HepG2 (cell line): ENCODE data around the gene NAA25. TPM values are rescaled to one million over a fixed set of nuclear protein-coding genes. Genes with fewer than 3 reads are reported as not detected.

Experiments used
- ATAC-seq: fragments of 200-7000 bp; cut with Tn5 transposase; 3 replicates; pipeline ENCODE4 v1.9.1; 2020; ENCODE audit warnings: mild to moderate bottlenecking, moderate library complexity
- BruUV-seq: library from RNA; stranded (reverse); fragments of 400-500 nt; replicated peaks from 2 replicates; lab custom pipeline; 2021; lab: Mats Ljungman, UMichigan
- CTCF ChIA-PET: fragments of 300-600 bp; formaldehyde crosslinking; extraction: SDS; loops from one replicate; lab custom pipeline; 2021; ENCODE audit warnings: low total read pairs, inconsistent platforms, low intra/inter-chr PET ratio; lab: Yijun Ruan, JAX
- POLR2A ChIA-PET: fragments of 350-600 bp; sonication (Branson Sonifier 250); formaldehyde crosslinking; loops from one replicate; lab custom pipeline; 2020; ENCODE audit warnings: antibody characterized with exemption, inconsistent platforms; lab: Yijun Ruan, JAX
- DNase-seq: peaks from one replicate; pipeline ENCODE4 v3.0.0-alpha.2; 2015; ENCODE audit warnings: low spot score
- FAIRE-seq: peaks from 3 replicates; lab custom pipeline; 2011; peaks lifted over from hg19 to GRCh38; lab: Jason Lieb, UNC
- H2AFZ ChIP-seq: one replicate; pipeline ENCODE4 v1.6.1; 2011; ENCODE audit warnings: low read length, inconsistent platforms
- H3K27ac ChIP-seq: fragments of 300-600 bp; 3 replicates; pipeline ENCODE4 v1.8.0; 2011; ENCODE audit warnings: mixed run types, mild to moderate bottlenecking, mixed read lengths, low read length, inconsistent platforms; ENCODE audit not compliant: insufficient read depth; ENCODE audit errors: extremely low read length
- H3K27me3 ChIP-seq, 2 experiments: fragments of 200-600 bp in 1 of 2; 2 replicates in 1 of 2; 3 replicates in 1 of 2; pipeline versions ENCODE4 v1.6.0 to v1.8.0; 2011; ENCODE audit warnings: low read length in 2 of 2, mild to moderate bottlenecking in 2 of 2, moderate library complexity in 2 of 2, inconsistent platforms in 1 of 2; ENCODE audit not compliant: insufficient read depth in 2 of 2, control insufficient read depth in 1 of 2
- H3K36me3 ChIP-seq, 2 experiments: fragments of 200-600 bp in 1 of 2; replicated peaks in 1 of 2; 2 replicates in 1 of 2; 3 replicates in 1 of 2; pipeline versions ENCODE4 v1.5.1 to v1.8.0; 2011; ENCODE audit warnings: low read length in 2 of 2, inconsistent platforms in 1 of 2; ENCODE audit not compliant: insufficient read depth in 2 of 2, control insufficient read depth in 1 of 2
- H3K4me1 ChIP-seq: 2 replicates; pipeline ENCODE4 v1.5.1; 2012; ENCODE audit warnings: low read length, inconsistent platforms; ENCODE audit not compliant: insufficient read depth
- H3K4me2 ChIP-seq: 2 replicates; pipeline ENCODE4 v1.6.0; 2011; ENCODE audit warnings: low read depth, low read length, inconsistent platforms
- H3K4me3 ChIP-seq, 3 experiments: fragments of 200-600 bp in 1 of 3; sonication (generic), shearing (Covaris generic) in 1 of 3; replicated peaks in 1 of 3; 2 replicates each; pipeline ENCODE4 v1.5.1; 2011 to 2016; ENCODE audit warnings: low read length in 3 of 3, inconsistent platforms in 2 of 3, low read depth in 2 of 3, mild to moderate bottlenecking in 2 of 3, control low read depth in 1 of 3, mixed read lengths in 1 of 3; ENCODE audit not compliant: insufficient read depth in 1 of 3
- H3K79me2 ChIP-seq: one replicate; pipeline ENCODE4 v1.6.1; 2011; ENCODE audit warnings: low read length, inconsistent platforms; ENCODE audit not compliant: insufficient read depth
- H3K9ac ChIP-seq: 2 replicates; pipeline ENCODE4 v1.6.0; 2011; ENCODE audit warnings: mild to moderate bottlenecking, low read depth, low read length, inconsistent platforms; ENCODE audit not compliant: insufficient read depth
- H3K9me3 ChIP-seq: 2 replicates; pipeline ENCODE4 v1.5.1; 2012; ENCODE audit warnings: mild to moderate bottlenecking, low read length
- H4K20me1 ChIP-seq: 2 replicates; pipeline ENCODE4 v1.6.0; 2011; ENCODE audit warnings: inconsistent platforms, mild to moderate bottlenecking, low read length, moderate library complexity; ENCODE audit not compliant: insufficient read depth
- ATF3 ChIP-seq: sonication (generic); formaldehyde crosslinking; IDR thresholded peaks from 2 replicates; pipeline ENCODE4 v1.4.0; 2020; ENCODE audit warnings: missing genetic modification reagents
- BATF2 ChIP-seq: sonication (generic); formaldehyde crosslinking; IDR thresholded peaks from 2 replicates; pipeline ENCODE4 v1.8.0; 2022; ENCODE audit warnings: mild to moderate bottlenecking, missing genetic modification reagents, moderate library complexity
- FOXO4 ChIP-seq: sonication (generic); formaldehyde crosslinking; conservative IDR thresholded peaks from 2 replicates; pipeline ENCODE4 v1.8.1; 2023; ENCODE audit warnings: missing genetic modification reagents
- FOXP1 ChIP-seq, 2 experiments: fragments of 450-650 bp in 1 of 2; IDR thresholded peaks; 2 replicates each; pipeline ENCODE4 v1.6.1; 2017 to 2018; ENCODE audit warnings: antibody characterized with exemption in 1 of 2
- HNRNPLL ChIP-seq: fragments of 200-400 bp; formaldehyde crosslinking; IDR thresholded peaks from 2 replicates; pipeline ENCODE4 v1.6.1; 2017; ENCODE audit warnings: mild to moderate bottlenecking, low read depth, low read length; ENCODE audit not compliant: poor library complexity, severe bottlenecking
- JARID2 ChIP-seq: sonication (generic); formaldehyde crosslinking; IDR thresholded peaks from 2 replicates; pipeline ENCODE4 v1.8.1; 2023; ENCODE audit warnings: missing genetic modification reagents, inconsistent platforms; ENCODE audit not compliant: insufficient replicate concordance
- NFIC ChIP-seq: IDR thresholded peaks from 2 replicates; pipeline ENCODE4 v1.6.1; 2012; ENCODE audit warnings: mild to moderate bottlenecking, low read length, inconsistent platforms
- POLR2AphosphoS5 ChIP-seq: IDR thresholded peaks from 2 replicates; pipeline ENCODE4 v1.6.1; 2012; ENCODE audit warnings: low read depth, low read length
- PPARG ChIP-seq: conservative IDR thresholded peaks from 2 replicates; pipeline ENCODE4 v1.6.1; 2016; ENCODE audit warnings: missing biosample characterization, missing genetic modification reagents
- ZBTB37 ChIP-seq: sonication (generic); formaldehyde crosslinking; IDR thresholded peaks from 2 replicates; pipeline ENCODE4 v1.4.0; 2020; ENCODE audit warnings: mild to moderate bottlenecking, missing genetic modification reagents
- ZNF431 ChIP-seq: sonication (generic); formaldehyde crosslinking; IDR thresholded peaks from 2 replicates; pipeline ENCODE4 v1.9.0; 2022; ENCODE audit warnings: missing genetic modification reagents, low read depth, mild to moderate bottlenecking, borderline replicate concordance
- ZNF441 ChIP-seq: sonication (generic); formaldehyde crosslinking; IDR thresholded peaks from 2 replicates; pipeline ENCODE4 v1.7.0; 2021; ENCODE audit warnings: missing genetic modification reagents, borderline replicate concordance
- ZNF572 ChIP-seq: sonication (generic); formaldehyde crosslinking; IDR thresholded peaks from 2 replicates; pipeline ENCODE4 v1.5.1; 2020; ENCODE audit warnings: mild to moderate bottlenecking, missing genetic modification reagents
- ZSCAN22 ChIP-seq: sonication (generic); formaldehyde crosslinking; IDR thresholded peaks from 2 replicates; pipeline ENCODE4 v1.4.0; 2020; ENCODE audit warnings: mild to moderate bottlenecking, missing genetic modification reagents
- WGBS: methylation state at CpG from one replicate; pipeline ENCODE4 v1.1.6; 2017; ENCODE audit warnings: low lambda C conversion rate; 5-methylcytosine and 5-hydroxymethylcytosine counted together
- in situ Hi-C: cut with HindIII; loops from 2 replicates; pipeline ENCODE4 v1.10.0; 2017; ENCODE audit warnings: low pct_unique_long_range_greater_than_20kb; ENCODE audit not compliant: extremely low pct_ligation_motif_present
- intact Hi-C: fragments of 100-400 bp; cut with micrococcal nuclease; formaldehyde crosslinking; loops from one replicate; pipeline ENCODE4 v1.10.0; 2022; ENCODE audit not compliant: unreplicated experiment
- polyA plus RNA-seq, 8 experiments: library from polyadenylated mRNA; depleted of rRNA in 3 of 8; stranded (reverse) in 7 of 8; unstranded in 1 of 8; fragments of >200 nt; fragmentation: Illumina TruSeq in 4 of 8; extraction: Trizol in 4 of 8; gene quantifications; 2 replicates each; pipeline versions ENCODE4 v1.2.1 to v1.2.3, GENCODE V29; 2011 to 2016; ENCODE audit warnings: low read depth in 4 of 8, missing spikeins in 1 of 8, mixed read lengths in 1 of 8; ENCODE audit not compliant: insufficient read depth in 1 of 8
- total RNA-seq, 5 experiments: library from RNA; depleted of rRNA; stranded (reverse); fragments of >200 nt; fragmentation: Illumina TruSeq; extraction: Trizol; gene quantifications; 2 replicates each; pipeline ENCODE4 v1.2.3, GENCODE V29; 2016; ENCODE audit warnings: low read depth in 1 of 5
- TF ChIP-seq, protein P1 (sequence below): sonication (generic); formaldehyde crosslinking; conservative IDR thresholded peaks from 2 replicates; pipeline ENCODE4 v1.8.0; 2022; ENCODE audit warnings: missing genetic modification reagents
- TF ChIP-seq, protein P2 (sequence below): IDR thresholded peaks from 2 replicates; pipeline ENCODE4 v1.6.1; 2016; ENCODE audit warnings: mild to moderate bottlenecking

NAA25 gene
- total and polyA plus RNA-seq, 2 of the 13 experiments (the other 11 are each of a cell fraction or from before 2014, with no cell fraction given): 11.4 to 32.0 TPM

- peak; percentile 83 for DNase-seq
- H3K27ac ChIP-seq: peak overlapping the region; percentile 68
- 3% methylated on average over 5 of the region's 7 CpGs for WGBS
- no peaks in the 10 kb centered on the region for H3K79me2 ChIP-seq
- no peaks in the 10 kb centered on the region for H4K20me1 ChIP-seq
- FAIRE-seq: peak; percentile 95
- in situ Hi-C loops (loop anchor here (10.0 kb wide), 1 partner anchor 298 kb away; the partner anchor contains the start of gene PTPN11), intact Hi-C loops (no loop called here)
- peak; percentile 97 for ATAC-seq
- H3K27me3 ChIP-seq: no peaks in the 10 kb centered on the region; a peak in 1 of 5 replicates
- POLR2A ChIA-PET: interaction anchor here (0.6 to 3.5 kb wide), 6 partner anchors 9 to 171 kb away, joined by 3 to 51 read pairs (median 4); partner anchors contain the start of genes ERP29, TMEM116 and TRAFD1
- peak overlapping the region; percentile 51 to 62 (median 59) for H3K4me3 ChIP-seq
- BruUV-seq: no TSS peak
- H3K4me2 ChIP-seq: peak overlapping the region; percentile 89
- no peaks in the 10 kb centered on the region for H3K36me3 ChIP-seq
- H2AFZ ChIP-seq: peak overlapping the region; percentile 59
- no peaks in the 10 kb centered on the region for H3K9me3 ChIP-seq
- H3K4me1 ChIP-seq: peaks cover 48% of the 10 kb centered on the region
- CTCF ChIA-PET: no interaction called here
- H3K9ac ChIP-seq: peak overlapping the region; percentile 66
- no peak for TF ChIP-seq ATF3 (CRISPR knock-in tag)
- TF ChIP-seq FOXP1 (IDR thresholded peaks at IDR 0.05): no peak
- peak; percentile 22 for TF ChIP-seq FOXP1 (CRISPR knock-in tag; IDR thresholded peaks at IDR 0.05)
- TF ChIP-seq FOXO4: no peak
- TF ChIP-seq JARID2 (CRISPR knock-in tag): peak; percentile 42
- TF ChIP-seq, protein P1, sequence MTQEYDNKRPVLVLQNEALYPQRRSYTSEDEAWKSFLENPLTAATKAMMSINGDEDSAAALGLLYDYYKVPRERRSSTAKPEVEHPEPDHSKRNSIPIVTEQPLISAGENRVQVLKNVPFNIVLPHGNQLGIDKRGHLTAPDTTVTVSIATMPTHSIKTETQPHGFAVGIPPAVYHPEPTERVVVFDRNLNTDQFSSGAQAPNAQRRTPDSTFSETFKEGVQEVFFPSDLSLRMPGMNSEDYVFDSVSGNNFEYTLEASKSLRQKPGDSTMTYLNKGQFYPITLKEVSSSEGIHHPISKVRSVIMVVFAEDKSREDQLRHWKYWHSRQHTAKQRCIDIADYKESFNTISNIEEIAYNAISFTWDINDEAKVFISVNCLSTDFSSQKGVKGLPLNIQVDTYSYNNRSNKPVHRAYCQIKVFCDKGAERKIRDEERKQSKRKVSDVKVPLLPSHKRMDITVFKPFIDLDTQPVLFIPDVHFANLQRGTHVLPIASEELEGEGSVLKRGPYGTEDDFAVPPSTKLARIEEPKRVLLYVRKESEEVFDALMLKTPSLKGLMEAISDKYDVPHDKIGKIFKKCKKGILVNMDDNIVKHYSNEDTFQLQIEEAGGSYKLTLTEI: no peak
- TF ChIP-seq ZNF572: no peak
- no peak for TF ChIP-seq ZSCAN22 (CRISPR knock-in tag)
- TF ChIP-seq PPARG (CRISPR knock-in tag): no peak
- TF ChIP-seq, protein P2, sequence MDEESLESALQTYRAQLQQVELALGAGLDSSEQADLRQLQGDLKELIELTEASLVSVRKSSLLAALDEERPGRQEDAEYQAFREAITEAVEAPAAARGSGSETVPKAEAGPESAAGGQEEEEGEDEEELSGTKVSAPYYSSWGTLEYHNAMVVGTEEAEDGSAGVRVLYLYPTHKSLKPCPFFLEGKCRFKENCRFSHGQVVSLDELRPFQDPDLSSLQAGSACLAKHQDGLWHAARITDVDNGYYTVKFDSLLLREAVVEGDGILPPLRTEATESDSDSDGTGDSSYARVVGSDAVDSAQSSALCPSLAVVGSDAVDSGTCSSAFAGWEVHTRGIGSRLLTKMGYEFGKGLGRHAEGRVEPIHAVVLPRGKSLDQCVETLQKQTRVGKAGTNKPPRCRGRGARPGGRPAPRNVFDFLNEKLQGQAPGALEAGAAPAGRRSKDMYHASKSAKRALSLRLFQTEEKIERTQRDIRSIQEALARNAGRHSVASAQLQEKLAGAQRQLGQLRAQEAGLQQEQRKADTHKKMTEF (CRISPR knock-in tag): peak; percentile 51
- TF ChIP-seq NFIC: no peak
- TF ChIP-seq BATF2 (CRISPR knock-in tag): no peak
- no peak for TF ChIP-seq ZNF441 (CRISPR knock-in tag)
- TF ChIP-seq HNRNPLL: no peak
- no peak for TF ChIP-seq ZBTB37 (CRISPR knock-in tag)
- TF ChIP-seq POLR2AphosphoS5: peak; percentile 90
- TF ChIP-seq ZNF431 (CRISPR knock-in tag): no peak
These were observed 7.9 kb upstream of the NAA25 start for GRCh38 chr12:112116232-112117060.
